ENCODE measurements around the gene RRP8. TPM values are rescaled to one million over a fixed set of nuclear protein-coding genes. Genes with fewer than 3 reads are reported as not detected.

RRP8 gene
- total RNA-seq, 1 experiment from 2014 or later: 35.5 TPM

DNA sequence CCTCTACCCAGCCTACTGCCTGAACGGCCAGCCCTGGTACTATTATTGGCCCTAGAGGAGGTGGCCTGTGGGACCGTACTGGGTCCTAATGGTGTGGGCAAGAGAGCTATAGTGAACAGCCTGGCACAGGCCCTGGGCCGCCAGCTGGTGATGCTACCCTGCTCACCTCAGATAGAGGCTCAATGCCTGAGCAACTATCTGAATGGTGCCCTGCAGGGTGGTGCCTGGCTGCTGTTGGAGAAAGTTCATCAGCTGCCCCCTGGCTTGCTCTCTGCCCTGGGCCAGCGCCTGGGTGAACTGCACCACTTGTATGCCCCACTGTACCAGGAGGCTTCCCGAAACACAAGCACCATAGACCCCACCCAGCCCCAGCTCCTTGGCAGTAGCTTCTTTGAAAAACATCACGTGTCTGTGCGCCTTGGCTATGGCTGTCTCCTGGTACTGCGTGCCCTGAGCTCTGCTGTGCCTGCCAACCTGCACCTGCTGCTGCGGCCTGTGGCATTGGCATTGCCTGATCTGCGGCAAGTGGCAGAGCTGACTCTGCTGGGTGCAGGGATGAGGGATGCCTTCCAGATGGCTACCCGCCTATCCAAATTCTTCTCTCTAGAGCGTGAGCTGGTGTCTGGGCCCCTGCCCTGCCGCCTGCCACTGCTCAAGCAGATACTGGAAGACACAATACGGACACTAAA is 57.4 kb downstream of the RRP8 start:
- no peak for DNase-seq (ENCODE audit: low read depth, low spot score)
- in situ Hi-C loops (cut with HindIII; ENCODE audit: low pct_unique_long_range_greater_than_20kb, low sequenced_read_pairs): no loop called here

Other genes with a start within 250 kb of the RRP8 start
- gene SMPD1, start 213.1 kb downstream of the RRP8 start, total RNA-seq (2014; rRNA removed; shearing (Covaris generic)): 39.4 and 40.0 TPM in 2 replicates
- gene APBB1, start 184.5 kb downstream of the RRP8 start, total RNA-seq (2014; rRNA removed; shearing (Covaris generic)): 38.0 and 46.2 TPM in 2 replicates
- 0.35 TPM in 1 of 2 replicates, not detected in the other for gene HPX, start 162.6 kb downstream of the RRP8 start, total RNA-seq (2014; rRNA removed; shearing (Covaris generic))
- gene TRIM3, start 129.7 kb downstream of the RRP8 start, total RNA-seq (2014; rRNA removed; shearing (Covaris generic)): 11.7 and 12.8 TPM in 2 replicates
- gene ARFIP2, start 122.3 kb downstream of the RRP8 start, total RNA-seq (2014; rRNA removed; shearing (Covaris generic)): 61.2 and 66.8 TPM in 2 replicates
- gene TIMM10B, start 122.1 kb downstream of the RRP8 start, total RNA-seq (2014; rRNA removed; shearing (Covaris generic)): 61.3 and 68.5 TPM in 2 replicates
- 1.5 and 2.8 TPM in 2 replicates for gene DNHD1, start 106.3 kb downstream of the RRP8 start, total RNA-seq (2014; rRNA removed; shearing (Covaris generic))
- 106 and 111 TPM in 2 replicates for gene ILK, start 158 bp upstream of the RRP8 start, total RNA-seq (2014; rRNA removed; shearing (Covaris generic))
- 122 and 129 TPM in 2 replicates for gene TAF10, start 8.6 kb upstream of the RRP8 start, total RNA-seq (2014; rRNA removed; shearing (Covaris generic))
- gene TPP1, start 15.8 kb upstream of the RRP8 start, total RNA-seq (2014; rRNA removed; shearing (Covaris generic)): 84.3 and 91.7 TPM in 2 replicates
- gene DCHS1, start 52.2 kb upstream of the RRP8 start, total RNA-seq (2014; rRNA removed; shearing (Covaris generic)): 0.11 and 0.19 TPM in 2 replicates
- 58.3 and 62.6 TPM in 2 replicates for gene MRPL17, start 79.7 kb upstream of the RRP8 start, total RNA-seq (2014; rRNA removed; shearing (Covaris generic))
- gene OR2AG2, start 168.4 kb upstream of the RRP8 start, total RNA-seq (2014; rRNA removed; shearing (Covaris generic)): 0.08 and 0.61 TPM in 2 replicates
- not detected in 2 replicates for gene OR2AG1, start 179.4 kb upstream of the RRP8 start, total RNA-seq (2014; rRNA removed; shearing (Covaris generic))
- 0.05 and 0.11 TPM in 2 replicates for gene OR6A2, start 196.1 kb upstream of the RRP8 start, total RNA-seq (2014; rRNA removed; shearing (Covaris generic))
- gene OR10A5, start 242.1 kb upstream of the RRP8 start, total RNA-seq (2014; rRNA removed; shearing (Covaris generic)): not detected in 2 replicates

Measured in SK-MEL-5 (cell line).